NCI-H2171 (cell line): Measurements from ENCODE around the gene GPC6.
A peak's percentile ranks its signal among the peaks of the same experiment; 100 is the strongest.

ENCODE experiments used
- DNase-seq: peaks from one replicate; lab custom pipeline; 2025; lab: John Stamatoyannopoulos, UW

Gene GPC6

GRCh38 chr13:94033830-94034642, 807.4 kb downstream of the GPC6 start:
- peak; percentile 42 for DNase-seq

GRCh38 chr13:94050039-94050438, 823.4 kb downstream of the GPC6 start:
- DNase-seq: no peak

- DNase-seq: no peak
These were observed 824.1 kb downstream of the GPC6 start for GRCh38 chr13:94050686-94051085.

- DNase-seq: no peak
These were observed 827.5 kb downstream of the GPC6 start for GRCh38 chr13:94053986-94054593.

- DNase-seq: no peak
These were observed 829.9 kb downstream of the GPC6 start for GRCh38 chr13:94056362-94056990.

GRCh38 chr13:94057618-94058186, 831.1 kb downstream of the GPC6 start:
- no peak for DNase-seq

- DNase-seq: no peak
These were observed 832.3 kb downstream of the GPC6 start for GRCh38 chr13:94058821-94059360.

GRCh38 chr13:94061301-94061700, 834.7 kb downstream of the GPC6 start:
- no peak for DNase-seq

- DNase-seq: no peak
These were observed 836.5 kb downstream of the GPC6 start for GRCh38 chr13:94063096-94063495.

- no peak for DNase-seq
These were observed 837.2 kb downstream of the GPC6 start for GRCh38 chr13:94063848-94064247.

- DNase-seq: no peak
These were observed 839.1 kb downstream of the GPC6 start for GRCh38 chr13:94065741-94066140.

- DNase-seq: no peak
These were observed 846.6 kb downstream of the GPC6 start for GRCh38 chr13:94073007-94073744.

- DNase-seq: no peak
These were observed 853.3 kb downstream of the GPC6 start for GRCh38 chr13:94079876-94080275.

- DNase-seq: no peak
These were observed 853.9 kb downstream of the GPC6 start for GRCh38 chr13:94080527-94080926.

GRCh38 chr13:94087100-94087499, 860.5 kb downstream of the GPC6 start:
- peak; percentile 2 for DNase-seq

- DNase-seq: no peak
These were observed 862.1 kb downstream of the GPC6 start for GRCh38 chr13:94088742-94089141.

- no peak for DNase-seq
These were observed 864.3 kb downstream of the GPC6 start for GRCh38 chr13:94090773-94091480.

- no peak for DNase-seq
These were observed 867.2 kb downstream of the GPC6 start for GRCh38 chr13:94093652-94094315.

- DNase-seq: no peak
These were observed 883.2 kb downstream of the GPC6 start for GRCh38 chr13:94109715-94110374.

GRCh38 chr13:94112227-94112626, 885.6 kb downstream of the GPC6 start:
- DNase-seq: no peak
